Astrocyte (in vitro differentiated cells and primary cell): Measurements from ENCODE around the gene SHC3. TPM values are rescaled to one million over a fixed set of nuclear protein-coding genes. Genes with fewer than 3 reads are reported as not detected.

Source experiments
- DNase-seq: peaks from one replicate; pipeline ENCODE4 v3.0.0-alpha.2; 2010; ENCODE audit warnings: low read depth
- FAIRE-seq: peaks from 2 replicates; lab custom pipeline; 2011; peaks lifted over from hg19 to GRCh38; lab: Jason Lieb, UNC
- H2AFZ ChIP-seq: 2 replicates; pipeline ENCODE4 v1.6.0; 2012; ENCODE audit warnings: low read depth, low read length, inconsistent platforms
- H3K27ac ChIP-seq: 2 replicates; pipeline ENCODE4 v1.5.1; 2011; ENCODE audit warnings: low read depth, low read length, inconsistent platforms
- H3K27me3 ChIP-seq: 2 replicates; pipeline ENCODE4 v1.6.0; 2011; ENCODE audit warnings: low read length, inconsistent platforms; ENCODE audit not compliant: insufficient read depth
- H3K36me3 ChIP-seq: 2 replicates; pipeline ENCODE4 v1.5.1; 2011; ENCODE audit warnings: low read length, inconsistent platforms; ENCODE audit not compliant: insufficient read depth
- H3K4me1 ChIP-seq: 2 replicates; pipeline ENCODE4 v1.5.1; 2011; ENCODE audit warnings: low read length, inconsistent platforms; ENCODE audit not compliant: insufficient read depth
- H3K4me2 ChIP-seq: 2 replicates; pipeline ENCODE4 v1.6.0; 2012; ENCODE audit warnings: low read length, inconsistent platforms
- H3K4me3 ChIP-seq: 2 replicates; pipeline ENCODE4 v1.5.1; 2011; ENCODE audit warnings: low read depth, mild to moderate bottlenecking, low read length, inconsistent platforms; ENCODE audit not compliant: insufficient read depth
- H3K79me2 ChIP-seq: 2 replicates; pipeline ENCODE4 v1.6.0; 2012; ENCODE audit warnings: mild to moderate bottlenecking, low read length, inconsistent platforms; ENCODE audit not compliant: insufficient read depth
- H3K9ac ChIP-seq: 2 replicates; pipeline ENCODE4 v1.6.0; 2012; ENCODE audit warnings: mild to moderate bottlenecking, low read length, inconsistent platforms
- H3K9me3 ChIP-seq: 2 replicates; pipeline ENCODE4 v1.5.1; 2012; ENCODE audit warnings: low read depth, mild to moderate bottlenecking, low read length, inconsistent platforms; ENCODE audit not compliant: insufficient read depth
- H4K20me1 ChIP-seq: 2 replicates; pipeline ENCODE4 v1.6.0; 2012; ENCODE audit warnings: low read length, inconsistent platforms; ENCODE audit not compliant: insufficient read depth
- H3K27ac Mint-ChIP-seq: one replicate; pipeline ENCODE4 v1.8.0; 2021; ENCODE audit warnings: mild to moderate bottlenecking, mixed read lengths; ENCODE audit not compliant: unreplicated experiment
- H3K27me3 Mint-ChIP-seq: one replicate; pipeline ENCODE4 v1.8.0; 2021; ENCODE audit warnings: low read depth, mixed read lengths; ENCODE audit not compliant: unreplicated experiment
- H3K36me3 Mint-ChIP-seq: one replicate; pipeline ENCODE4 v1.8.0; 2021; ENCODE audit warnings: low read depth, mixed read lengths; ENCODE audit not compliant: unreplicated experiment
- H3K4me1 Mint-ChIP-seq: one replicate; pipeline ENCODE4 v1.8.0; 2021; ENCODE audit warnings: low read depth, mixed read lengths; ENCODE audit not compliant: unreplicated experiment
- H3K4me3 Mint-ChIP-seq: one replicate; pipeline ENCODE4 v1.8.0; 2021; ENCODE audit warnings: mild to moderate bottlenecking, moderate library complexity, mixed read lengths; ENCODE audit not compliant: unreplicated experiment
- H3K9me3 Mint-ChIP-seq: one replicate; pipeline ENCODE4 v1.8.0; 2021; ENCODE audit warnings: mild to moderate bottlenecking, mixed read lengths; ENCODE audit not compliant: unreplicated experiment
- EZH2 ChIP-seq: IDR thresholded peaks from 2 replicates; pipeline ENCODE4 v1.6.1; 2012; ENCODE audit warnings: mild to moderate bottlenecking, low read length, inconsistent platforms; ENCODE audit not compliant: insufficient read depth
- total RNA-seq: library from RNA; stranded (reverse); gene quantifications from 2 replicates; pipeline ENCODE4 v1.2.1, GENCODE V29; 2021
- TF ChIP-seq, protein P1 (sequence below): IDR thresholded peaks from 2 replicates; pipeline ENCODE4 v1.5.1; 2011; ENCODE audit warnings: low read depth, mild to moderate bottlenecking, inconsistent platforms, low read length, moderate library complexity; ENCODE audit not compliant: insufficient read depth

The SHC3 gene
- total RNA-seq, 1 donor from 2014 or later: 4.6 TPM

DNA sequence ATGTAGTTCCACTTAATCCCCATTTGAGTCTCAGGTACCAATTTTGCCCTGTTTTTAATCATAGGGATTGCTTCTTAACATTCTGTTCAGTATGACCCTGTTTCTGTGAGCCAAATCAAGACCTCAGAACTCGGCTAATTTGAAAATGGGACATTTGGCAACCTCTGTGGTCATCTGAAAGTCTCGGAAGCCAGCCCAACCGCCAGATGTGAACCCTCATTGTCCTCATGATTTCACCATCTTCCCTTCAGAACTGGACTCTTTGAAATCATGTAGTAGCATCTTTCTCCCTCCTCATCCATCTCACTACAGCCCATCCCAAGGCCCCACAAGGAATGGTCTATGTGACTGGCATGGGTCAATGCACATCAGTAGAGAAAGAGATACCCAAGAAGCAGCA lies 98.4 kb downstream of the SHC3 start:
- H3K9ac ChIP-seq: no peak overlapping the region
- Mint-ChIP-seq H3K36me3 (peaks cover 3% of the 10 kb centered on the region), H3K4me3 (no peak overlapping the region), H3K9me3 (peaks cover 2% of the 10 kb centered on the region), H3K27ac (no peak overlapping the region), H3K4me1 (peaks cover 9% of the 10 kb centered on the region), H3K27me3 (peaks cover 5% of the 10 kb centered on the region)
- H3K4me1 ChIP-seq: peaks cover 12% of the 10 kb centered on the region
- no peaks in the 10 kb centered on the region for H3K79me2 ChIP-seq
- TF ChIP-seq, protein P1, sequence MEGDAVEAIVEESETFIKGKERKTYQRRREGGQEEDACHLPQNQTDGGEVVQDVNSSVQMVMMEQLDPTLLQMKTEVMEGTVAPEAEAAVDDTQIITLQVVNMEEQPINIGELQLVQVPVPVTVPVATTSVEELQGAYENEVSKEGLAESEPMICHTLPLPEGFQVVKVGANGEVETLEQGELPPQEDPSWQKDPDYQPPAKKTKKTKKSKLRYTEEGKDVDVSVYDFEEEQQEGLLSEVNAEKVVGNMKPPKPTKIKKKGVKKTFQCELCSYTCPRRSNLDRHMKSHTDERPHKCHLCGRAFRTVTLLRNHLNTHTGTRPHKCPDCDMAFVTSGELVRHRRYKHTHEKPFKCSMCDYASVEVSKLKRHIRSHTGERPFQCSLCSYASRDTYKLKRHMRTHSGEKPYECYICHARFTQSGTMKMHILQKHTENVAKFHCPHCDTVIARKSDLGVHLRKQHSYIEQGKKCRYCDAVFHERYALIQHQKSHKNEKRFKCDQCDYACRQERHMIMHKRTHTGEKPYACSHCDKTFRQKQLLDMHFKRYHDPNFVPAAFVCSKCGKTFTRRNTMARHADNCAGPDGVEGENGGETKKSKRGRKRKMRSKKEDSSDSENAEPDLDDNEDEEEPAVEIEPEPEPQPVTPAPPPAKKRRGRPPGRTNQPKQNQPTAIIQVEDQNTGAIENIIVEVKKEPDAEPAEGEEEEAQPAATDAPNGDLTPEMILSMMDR: no peak
- no peak for TF ChIP-seq EZH2
- H3K4me2 ChIP-seq: no peak overlapping the region
- H2AFZ ChIP-seq: no peak overlapping the region
- peaks cover 12% of the 10 kb centered on the region for H3K36me3 ChIP-seq
- no peaks in the 10 kb centered on the region for H3K9me3 ChIP-seq
- no peak overlapping the region for H3K4me3 ChIP-seq
- H3K27ac ChIP-seq: no peak overlapping the region
- H3K27me3 ChIP-seq: no peaks in the 10 kb centered on the region
- H4K20me1 ChIP-seq: peaks cover 6% of the 10 kb centered on the region
- DNase-seq (no peak), FAIRE-seq (no peak)

DNA sequence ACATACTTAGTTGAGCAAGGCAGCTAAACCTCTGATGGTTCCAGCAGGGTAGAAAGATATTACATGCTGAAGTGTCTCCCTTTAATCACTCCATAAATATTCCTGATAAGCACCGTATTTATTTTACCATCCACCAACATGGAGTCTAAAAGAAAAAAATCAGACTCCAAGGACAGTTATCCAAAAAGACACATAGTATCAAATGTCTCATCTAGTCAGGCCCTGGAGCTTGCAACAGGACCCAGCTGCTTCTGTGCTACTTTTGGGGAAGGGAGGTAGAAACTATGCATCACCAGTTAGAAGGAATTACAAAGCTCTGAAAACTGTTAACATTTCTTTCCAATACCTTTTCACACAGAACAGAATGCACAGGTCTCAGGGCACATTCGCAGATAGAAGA lies 99.2 kb downstream of the SHC3 start:
- H3K36me3 ChIP-seq: peaks cover 17% of the 10 kb centered on the region
- DNase-seq (peak; percentile 14), FAIRE-seq (no peak)
- H3K4me3 ChIP-seq: no peak overlapping the region
- H3K4me2 ChIP-seq: no peak overlapping the region
- H3K9ac ChIP-seq: no peak overlapping the region
- peaks cover 2% of the 10 kb centered on the region for H3K9me3 Mint-ChIP-seq
- H3K4me3 Mint-ChIP-seq: no peak overlapping the region
- no peaks in the 10 kb centered on the region for H3K9me3 ChIP-seq
- H3K79me2 ChIP-seq: no peaks in the 10 kb centered on the region
- H3K27me3 Mint-ChIP-seq: peaks cover 5% of the 10 kb centered on the region
- peak overlapping the region; percentile 17 for H3K27ac ChIP-seq
- H3K4me1 ChIP-seq: peaks cover 12% of the 10 kb centered on the region
- peaks cover 4% of the 10 kb centered on the region for H4K20me1 ChIP-seq
- H3K4me1 Mint-ChIP-seq: peaks cover 9% of the 10 kb centered on the region
- no peaks in the 10 kb centered on the region for H3K27me3 ChIP-seq
- peaks cover 3% of the 10 kb centered on the region for H3K36me3 Mint-ChIP-seq
- no peak overlapping the region for H2AFZ ChIP-seq
- H3K27ac Mint-ChIP-seq: no peak overlapping the region
- TF ChIP-seq, protein P1: no peak
- TF ChIP-seq EZH2: no peak

DNA sequence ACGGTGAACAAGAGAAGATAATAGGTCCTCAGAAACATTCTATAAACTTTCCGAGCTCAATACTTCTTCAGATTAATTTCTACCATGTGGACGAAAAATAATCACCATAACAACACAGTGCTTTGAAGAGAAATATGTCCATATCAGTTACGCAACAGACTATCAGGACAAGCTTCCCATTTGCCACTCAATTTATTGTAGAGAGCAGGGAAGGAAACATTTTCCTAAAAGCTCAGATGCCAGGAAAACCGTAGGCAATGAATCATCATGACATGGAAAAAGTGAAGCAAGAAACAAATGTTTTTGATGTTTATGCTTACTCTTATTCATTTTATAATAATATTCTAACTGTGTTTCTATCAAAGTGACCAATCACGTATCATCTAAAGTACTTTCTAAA lies 99.8 kb downstream of the SHC3 start:
- Mint-ChIP-seq H3K9me3 (peaks cover 2% of the 10 kb centered on the region), H3K27me3 (peaks cover 5% of the 10 kb centered on the region), H3K4me3 (no peak overlapping the region), H3K4me1 (peaks cover 9% of the 10 kb centered on the region), H3K27ac (no peak overlapping the region), H3K36me3 (peaks cover 3% of the 10 kb centered on the region)
- H3K27me3 ChIP-seq: no peaks in the 10 kb centered on the region
- peak overlapping the region; percentile 17 for H3K27ac ChIP-seq
- no peak overlapping the region for H2AFZ ChIP-seq
- no peaks in the 10 kb centered on the region for H3K9me3 ChIP-seq
- TF ChIP-seq, protein P1: no peak
- TF ChIP-seq EZH2: no peak
- H3K36me3 ChIP-seq: peaks cover 21% of the 10 kb centered on the region
- H3K79me2 ChIP-seq: no peaks in the 10 kb centered on the region
- no peak overlapping the region for H3K9ac ChIP-seq
- peak; percentile 51 for DNase-seq
- H3K4me2 ChIP-seq: peak overlapping the region; percentile 20
- peaks cover 12% of the 10 kb centered on the region for H3K4me1 ChIP-seq
- no peak overlapping the region for H3K4me3 ChIP-seq
- peaks cover 4% of the 10 kb centered on the region for H4K20me1 ChIP-seq
- peak; percentile 43 for FAIRE-seq
